GM19238 (cell line): ENCODE measurements around the gene PPP6R2.
"Not testable (repeated sequence)": the region's sequence is repeated elsewhere in the genome, so short reads cannot be mapped to it uniquely, and the experiment has no call there.

ENCODE experiments used
- DNase-seq: peaks from one replicate; pipeline ENCODE4 v3.0.0; 2011; ENCODE audit warnings: low spot score; ENCODE audit not compliant: insufficient read length

PPP6R2 gene

GRCh38 chr22:50317674-50318073 lies 25.5 kb upstream of the PPP6R2 start:
- DNase-seq: no peak

- no peak for DNase-seq
These were observed 24.8 kb upstream of the PPP6R2 start for GRCh38 chr22:50318356-50318697.

- DNase-seq: no peak
These were observed 24.3 kb upstream of the PPP6R2 start for GRCh38 chr22:50318698-50319411.

GRCh38 chr22:50319503-50319951 lies 23.6 kb upstream of the PPP6R2 start:
- no peak for DNase-seq

- DNase-seq: no peak
These were observed 23.0 kb upstream of the PPP6R2 start for GRCh38 chr22:50320116-50320515.

- no peak for DNase-seq
These were observed 22.3 kb upstream of the PPP6R2 start for GRCh38 chr22:50320671-50321325.

- not testable (repeated sequence) for DNase-seq
These were observed 20.6 kb upstream of the PPP6R2 start for GRCh38 chr22:50322382-50323104.

- DNase-seq: no peak
These were observed 19.2 kb upstream of the PPP6R2 start for GRCh38 chr22:50323900-50324299.

GRCh38 chr22:50325444-50326224 lies 17.5 kb upstream of the PPP6R2 start:
- DNase-seq: no peak

- DNase-seq: no peak
These were observed 16.7 kb upstream of the PPP6R2 start for GRCh38 chr22:50326225-50326955.

GRCh38 chr22:50326956-50327710 lies 16.0 kb upstream of the PPP6R2 start, which contains the start of gene DENND6B:
Gene DENND6B (minus strand): TSS chr22:50327012. CDS start chr22:50326988, 24 bp downstream.
- DNase-seq: peak; percentile 95

GRCh38 chr22:50327711-50328019 lies 15.5 kb upstream of the PPP6R2 start:
- no peak for DNase-seq

GRCh38 chr22:50329236-50329635 lies 13.9 kb upstream of the PPP6R2 start:
- DNase-seq: no peak

GRCh38 chr22:50334433-50334832 lies 8.7 kb upstream of the PPP6R2 start:
- not testable (repeated sequence) for DNase-seq

- DNase-seq: no peak
These were observed 5.7 kb upstream of the PPP6R2 start for GRCh38 chr22:50337262-50338041.

GRCh38 chr22:50338042-50338573 lies 5.0 kb upstream of the PPP6R2 start:
- no peak for DNase-seq

- no peak for DNase-seq
These were observed 4.2 kb upstream of the PPP6R2 start for GRCh38 chr22:50338860-50339462.

GRCh38 chr22:50339945-50340879 lies 2.9 kb upstream of the PPP6R2 start:
- DNase-seq: no peak
